H1 (cell line): ENCODE data around the gene IL2RA. TPM values are rescaled to one million over a fixed set of nuclear protein-coding genes. Genes with fewer than 3 reads are reported as not detected.

Source experiments
- HDAC6 ChIP-seq: IDR thresholded peaks from one replicate; pipeline ENCODE4 v1.7.1; 2012; ENCODE audit warnings: low read depth, mild to moderate bottlenecking, inconsistent platforms, low read length, moderate library complexity
- MAX ChIP-seq: IDR thresholded peaks from 2 replicates; pipeline ENCODE4 v1.6.1; 2012; ENCODE audit warnings: inconsistent platforms
- POLR2A ChIP-seq, 2 experiments: IDR thresholded peaks; 1 replicate in 1 of 2; 2 replicates in 1 of 2; pipeline ENCODE4 v1.6.1; 2011; ENCODE audit warnings: low read depth in 2 of 2, low read length in 2 of 2, mild to moderate bottlenecking in 2 of 2; ENCODE audit errors: control extremely low read depth in 1 of 2
- TCF12 ChIP-seq: IDR thresholded peaks from 2 replicates; pipeline ENCODE4 v1.6.1; 2011; ENCODE audit warnings: low read depth, mild to moderate bottlenecking, low read length
- YY1 ChIP-seq: IDR thresholded peaks from 2 replicates; pipeline ENCODE4 v1.6.1; 2011; ENCODE audit warnings: low read depth, mild to moderate bottlenecking, low read length
- polyA plus RNA-seq, 7 experiments: library from polyadenylated mRNA; depleted of rRNA in 3 of 7; stranded (reverse) in 5 of 7; unstranded in 2 of 7; fragments of >200 nt in 5 of 7; fragments of 200-250 nt in 2 of 7; gene quantifications; 1 replicate in 5 of 7; 2 replicates in 1 of 7; 4 replicates in 1 of 7; pipeline versions ENCODE4 v1.2.1 to v1.2.3, GENCODE V29; 2011 to 2013; ENCODE audit warnings: missing spikeins in 2 of 7, mixed read lengths in 2 of 7
- total RNA-seq: library from RNA; stranded (reverse); fragmentation: NEBNext Ultra II Directional; extraction: Animal tissue kit (Norgen Biotek cat#: 25700); gene quantifications from 2 replicates; pipeline ENCODE4 v1.2.1, GENCODE V29; 2021

IL2RA gene
- total and polyA plus RNA-seq, 2 of the 8 experiments (the other 6 are each of a cell fraction or from before 2014, with no cell fraction given): not detected

DNA sequence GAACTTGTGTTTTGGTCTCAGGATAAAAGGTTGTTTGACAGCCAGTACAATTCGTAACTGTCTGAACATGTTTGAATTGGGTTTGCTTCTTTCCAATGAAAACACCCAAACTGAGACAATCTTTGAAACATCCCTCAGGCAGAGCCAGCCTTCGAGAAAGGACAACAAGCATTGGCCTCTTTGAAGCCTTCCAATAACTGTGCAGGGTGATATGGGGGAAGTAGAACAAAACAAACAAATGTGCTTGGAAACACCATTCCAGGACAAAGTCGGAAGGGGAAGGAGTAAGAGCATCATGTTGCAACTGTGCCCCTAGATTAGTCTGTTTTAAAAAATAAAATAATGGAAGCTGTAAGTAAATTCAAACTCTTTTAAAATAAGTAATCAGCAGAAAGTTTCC, 39.5 kb downstream of the IL2RA start (continued):
- no peak for TF ChIP-seq HDAC6
- TF ChIP-seq YY1: no peak
- no peak for TF ChIP-seq TCF12
- TF ChIP-seq POLR2A (IDR thresholded peaks at IDR 0.05; ENCODE audit: control extremely low read depth in 1 of 2, low read depth in 2 of 2, low read length in 2 of 2): no peak
- TF ChIP-seq MAX: no peak
